ENCODE measurements around the gene AGBL5. TPM values are rescaled to one million over a fixed set of nuclear protein-coding genes. Genes with fewer than 3 reads are reported as not detected.

The AGBL5 gene
- total RNA-seq, 1 experiment from 2014 or later: 46.7 TPM

DNA sequence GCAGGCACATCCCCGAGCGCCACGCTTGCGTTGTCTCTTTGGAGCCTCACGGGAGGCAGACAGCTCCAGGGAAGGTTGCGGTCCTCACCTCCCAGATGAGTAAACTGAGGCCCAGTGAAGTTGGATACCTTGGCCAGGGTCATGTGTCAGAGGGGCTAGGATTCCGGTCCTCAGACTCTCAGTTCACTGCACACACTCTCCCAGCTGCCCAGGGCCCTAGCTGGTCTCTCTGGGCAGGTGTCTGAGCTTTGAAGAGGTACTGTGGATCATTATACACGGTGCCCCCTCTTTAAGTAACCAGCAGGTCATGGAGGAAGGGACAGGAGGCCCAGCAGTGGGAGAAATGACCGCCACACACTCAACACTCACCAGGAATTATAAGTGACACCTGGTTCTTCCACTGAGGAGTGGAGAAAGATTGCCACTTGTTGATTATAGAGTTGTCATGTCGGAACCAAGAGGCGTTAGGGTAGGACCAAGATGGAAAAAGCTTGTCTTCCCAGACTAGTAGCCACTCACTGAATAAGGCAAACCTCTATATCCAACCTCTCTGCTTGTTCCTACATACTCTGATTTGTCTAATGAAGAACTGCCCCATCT lies 18.1 kb upstream of the AGBL5 start:
- no peak for DNase-seq
- H3K4me3 ChIP-seq (ENCODE audit: insufficient read depth, low read depth, low read length): peak overlapping the region; percentile 96

DNA sequence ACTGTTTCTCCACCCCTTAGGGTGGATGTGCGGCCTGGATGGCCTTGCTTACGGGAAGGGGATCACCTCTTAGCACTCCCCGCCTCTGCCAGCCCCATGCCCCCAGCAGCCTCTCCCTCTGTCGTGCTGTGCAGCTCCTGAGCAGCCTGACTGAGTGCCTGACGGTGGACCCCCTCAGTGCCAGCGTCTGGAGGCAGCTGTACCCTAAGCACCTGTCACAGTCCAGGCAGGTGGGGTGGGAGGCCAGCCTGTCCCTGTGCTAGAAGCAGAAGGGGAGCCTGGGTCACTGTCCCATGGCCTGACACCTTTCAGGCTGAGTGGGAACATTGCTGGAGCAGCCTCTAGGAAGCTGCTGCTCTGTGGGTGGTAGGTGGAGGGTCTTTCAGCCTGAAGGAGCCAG lies 13.5 kb upstream of the AGBL5 start:
- H3K27me3 ChIP-seq (ENCODE audit: control insufficient read depth, insufficient read depth, low read length): no peaks in the 10 kb centered on the region
- H3K4me3 ChIP-seq (ENCODE audit: insufficient read depth, low read depth, low read length): no peak overlapping the region
- peaks cover 62% of the 10 kb centered on the region for H3K36me3 ChIP-seq (replicated peaks; ENCODE audit: control insufficient read depth, insufficient read depth, low read length)
- DNase-seq: no peak

More for the DNA sequence above, 18.1 kb upstream of the AGBL5 start:
- no peaks in the 10 kb centered on the region for H3K27me3 ChIP-seq (ENCODE audit: control insufficient read depth, insufficient read depth, low read length)
- H3K36me3 ChIP-seq (replicated peaks; ENCODE audit: control insufficient read depth, insufficient read depth, low read length): peaks cover 33% of the 10 kb centered on the region

DNA sequence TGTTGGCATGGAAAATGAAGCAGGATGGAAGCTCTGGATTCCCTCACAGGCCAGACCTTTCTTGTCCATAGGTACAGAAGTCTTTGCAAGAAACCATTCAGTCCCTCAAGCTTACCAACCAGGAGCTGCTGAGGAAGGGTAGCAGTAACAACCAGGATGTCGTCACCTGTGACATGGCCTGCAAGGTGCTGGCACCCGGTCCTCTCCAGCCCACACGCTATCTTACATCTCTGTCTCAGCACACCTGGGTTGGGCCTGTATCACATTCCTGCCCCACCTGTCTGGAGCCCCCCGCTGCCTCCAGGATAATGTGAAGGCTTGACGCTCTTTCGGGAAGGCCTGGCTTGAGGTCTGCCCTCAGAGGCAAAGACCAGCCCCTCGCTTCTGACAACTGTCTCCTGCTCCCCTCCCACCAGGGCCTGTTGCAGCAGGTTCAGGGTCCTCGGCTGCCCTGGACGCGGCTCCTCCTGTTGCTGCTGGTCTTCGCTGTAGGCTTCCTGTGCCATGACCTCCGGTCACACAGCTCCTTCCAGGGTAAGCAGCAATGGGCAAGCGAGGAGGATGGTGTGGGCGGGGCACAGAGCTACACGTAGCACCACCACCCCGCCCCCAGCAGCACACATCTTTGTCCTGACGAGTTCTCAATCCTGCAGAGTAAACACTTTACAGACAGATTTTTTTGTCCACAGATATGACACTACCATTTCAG lies 12.7 kb upstream of the AGBL5 start:
- Histone ChIP-seq H3K4me3 (ENCODE audit: insufficient read depth, low read depth, low read length) (no peak overlapping the region), H3K27me3 (ENCODE audit: control insufficient read depth, insufficient read depth, low read length) (no peaks in the 10 kb centered on the region), H3K36me3 (replicated peaks; ENCODE audit: control insufficient read depth, insufficient read depth, low read length) (peaks cover 62% of the 10 kb centered on the region)
- DNase-seq: no peak

DNA sequence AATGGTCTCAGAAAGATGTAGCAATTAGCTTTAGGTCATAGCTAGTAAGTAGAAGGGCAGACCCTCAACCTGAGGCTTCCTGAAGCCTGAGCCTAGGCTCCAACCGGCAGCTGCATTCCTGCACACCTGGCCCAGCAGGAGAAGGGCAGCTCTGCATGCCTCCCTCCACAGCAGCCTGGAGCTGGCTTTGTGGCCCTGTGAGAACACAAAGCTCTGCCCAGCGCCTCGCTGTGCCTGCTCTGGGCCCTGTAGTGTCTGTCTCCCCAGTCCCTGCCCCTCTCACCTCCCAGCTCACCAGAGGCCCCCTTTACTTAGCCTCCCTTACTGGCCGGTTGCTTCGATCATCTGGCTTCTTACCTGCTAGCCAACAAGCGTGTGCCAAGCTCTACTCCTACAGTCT lies 12.0 kb upstream of the AGBL5 start:
- DNase-seq: no peak
- Histone ChIP-seq H3K36me3 (replicated peaks; ENCODE audit: control insufficient read depth, insufficient read depth, low read length) (peaks cover 62% of the 10 kb centered on the region), H3K27me3 (ENCODE audit: control insufficient read depth, insufficient read depth, low read length) (no peaks in the 10 kb centered on the region), H3K4me3 (ENCODE audit: insufficient read depth, low read depth, low read length) (no peak overlapping the region)

DNA sequence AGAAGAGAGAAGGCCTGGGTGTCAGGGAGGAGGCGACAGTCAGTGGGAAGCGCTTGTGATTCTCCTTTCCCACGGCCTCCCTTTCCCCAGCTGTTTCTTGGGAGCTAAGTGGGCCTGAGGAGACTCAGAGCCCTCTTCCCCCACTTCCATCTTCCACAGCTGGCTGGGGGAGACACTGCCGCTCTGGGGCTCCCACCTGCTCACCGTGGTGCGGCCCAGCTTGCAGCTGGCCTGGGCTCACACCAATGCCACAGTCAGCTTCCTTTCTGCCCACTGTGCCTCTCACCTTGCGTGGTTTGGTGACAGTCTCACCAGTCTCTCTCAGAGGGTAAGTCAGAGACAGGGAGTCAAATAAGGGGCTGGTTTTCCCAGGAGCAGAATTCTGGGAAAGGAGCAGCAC lies 11.6 kb upstream of the AGBL5 start:
- no peak overlapping the region for H3K4me3 ChIP-seq (ENCODE audit: insufficient read depth, low read depth, low read length)
- no peak for DNase-seq
- H3K36me3 ChIP-seq (replicated peaks; ENCODE audit: control insufficient read depth, insufficient read depth, low read length): peaks cover 61% of the 10 kb centered on the region
- no peaks in the 10 kb centered on the region for H3K27me3 ChIP-seq (ENCODE audit: control insufficient read depth, insufficient read depth, low read length)

DNA sequence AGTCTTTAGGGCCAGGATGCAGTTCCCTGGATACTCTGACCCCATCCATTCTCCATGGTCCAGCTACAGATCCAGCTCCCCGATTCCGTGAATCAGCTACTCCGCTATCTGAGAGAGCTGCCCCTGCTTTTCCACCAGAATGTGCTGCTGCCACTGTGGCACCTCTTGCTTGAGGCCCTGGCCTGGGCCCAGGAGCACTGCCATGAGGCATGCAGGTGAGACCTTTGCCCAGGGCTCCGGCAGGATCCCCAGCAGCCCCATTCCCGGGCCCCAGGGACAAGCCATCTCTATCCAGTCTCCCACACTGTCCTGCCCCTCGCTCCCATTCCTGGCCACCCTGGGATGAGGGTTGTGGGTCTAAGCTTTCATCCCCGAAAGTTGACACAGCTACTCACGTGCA lies 11.2 kb upstream of the AGBL5 start:
- H3K4me3 ChIP-seq (ENCODE audit: insufficient read depth, low read depth, low read length): no peak overlapping the region
- no peak for DNase-seq
- no peaks in the 10 kb centered on the region for H3K27me3 ChIP-seq (ENCODE audit: control insufficient read depth, insufficient read depth, low read length)
- H3K36me3 ChIP-seq (replicated peaks; ENCODE audit: control insufficient read depth, insufficient read depth, low read length): peaks cover 57% of the 10 kb centered on the region

DNA sequence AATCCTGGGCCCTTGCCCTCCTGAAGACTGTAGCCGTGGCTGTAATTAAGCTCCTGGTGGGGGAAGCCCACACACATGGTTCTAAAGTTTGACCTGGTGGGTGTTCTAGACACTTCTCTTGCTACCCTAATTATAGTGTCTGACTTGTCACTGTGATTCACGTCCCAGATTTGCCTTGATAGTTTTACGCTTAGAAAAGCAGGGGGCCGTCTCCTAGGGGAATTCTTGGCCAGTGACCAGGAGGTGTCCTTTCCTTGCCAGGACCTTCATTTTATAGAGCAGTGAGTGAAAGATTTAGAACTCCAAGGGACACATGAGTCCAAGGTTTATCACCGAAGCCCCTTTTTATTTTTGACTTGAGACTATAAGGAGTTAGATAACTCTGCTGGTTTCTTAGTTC lies 9.7 kb upstream of the AGBL5 start:
- Histone ChIP-seq H3K36me3 (replicated peaks; ENCODE audit: control insufficient read depth, insufficient read depth, low read length) (peaks cover 45% of the 10 kb centered on the region), H3K27me3 (ENCODE audit: control insufficient read depth, insufficient read depth, low read length) (no peaks in the 10 kb centered on the region), H3K4me3 (ENCODE audit: insufficient read depth, low read depth, low read length) (no peak overlapping the region)
- no peak for DNase-seq

DNA sequence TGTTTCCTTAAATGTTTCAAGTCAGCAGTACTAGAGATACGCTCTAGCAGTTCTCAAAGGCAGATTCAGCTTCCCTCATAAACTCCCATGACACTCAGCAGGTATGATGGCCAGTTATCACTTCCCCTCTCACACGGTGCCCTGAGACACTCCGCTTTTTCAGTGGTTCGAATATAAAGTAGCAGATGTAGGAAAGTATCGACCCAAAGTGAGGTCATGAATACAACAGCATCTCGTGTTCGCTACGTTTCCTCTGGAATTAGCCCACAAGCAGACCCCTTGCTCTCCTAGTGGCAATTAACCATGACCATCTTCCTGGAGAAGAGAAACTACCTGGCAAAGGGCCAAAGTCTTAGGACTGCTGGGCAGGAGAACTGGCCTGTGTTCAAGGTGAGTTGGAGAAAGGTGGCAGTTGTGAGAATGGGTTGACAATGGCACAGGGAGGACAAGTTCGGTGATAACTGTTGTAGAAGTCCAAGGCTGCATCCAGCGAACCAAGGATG lies 9.3 kb upstream of the AGBL5 start:
- H3K36me3 ChIP-seq (replicated peaks; ENCODE audit: control insufficient read depth, insufficient read depth, low read length): peaks cover 40% of the 10 kb centered on the region
- no peak overlapping the region for H3K4me3 ChIP-seq (ENCODE audit: insufficient read depth, low read depth, low read length)
- DNase-seq: no peak
- no peaks in the 10 kb centered on the region for H3K27me3 ChIP-seq (ENCODE audit: control insufficient read depth, insufficient read depth, low read length)

DNA sequence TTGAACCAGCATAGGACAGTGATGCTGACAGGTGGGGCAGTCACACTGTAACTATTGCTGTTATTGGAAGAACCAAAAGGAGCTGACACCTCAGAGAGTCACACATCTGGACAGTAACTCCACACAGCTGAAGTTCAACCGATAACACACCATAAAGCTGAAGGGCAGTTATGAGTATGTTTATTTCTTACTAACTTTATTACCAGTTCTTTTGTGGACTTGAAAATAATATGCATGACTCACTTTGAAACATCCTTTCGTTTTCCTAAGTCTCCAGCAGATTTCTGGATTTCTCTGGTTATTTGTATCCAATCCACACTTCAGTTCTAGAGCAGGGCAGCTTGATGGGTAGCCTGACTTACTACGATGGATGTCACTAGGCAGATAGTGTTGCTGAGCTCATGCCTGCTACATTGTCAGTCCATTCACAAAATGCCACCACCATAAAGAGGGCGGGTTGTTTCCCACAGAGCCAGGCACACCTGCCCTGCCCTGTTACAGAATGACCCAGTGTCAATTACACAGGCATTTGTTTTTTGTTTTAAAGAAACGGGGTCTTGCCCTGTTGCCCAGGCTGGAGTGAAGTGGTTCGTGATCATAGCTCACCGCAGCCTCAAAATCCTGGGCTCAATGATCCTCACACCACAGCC lies 8.4 kb upstream of the AGBL5 start:
- no peak for DNase-seq
- no peaks in the 10 kb centered on the region for H3K27me3 ChIP-seq (ENCODE audit: control insufficient read depth, insufficient read depth, low read length)
- peaks cover 31% of the 10 kb centered on the region for H3K36me3 ChIP-seq (replicated peaks; ENCODE audit: control insufficient read depth, insufficient read depth, low read length)
- H3K4me3 ChIP-seq (ENCODE audit: insufficient read depth, low read depth, low read length): no peak overlapping the region

DNA sequence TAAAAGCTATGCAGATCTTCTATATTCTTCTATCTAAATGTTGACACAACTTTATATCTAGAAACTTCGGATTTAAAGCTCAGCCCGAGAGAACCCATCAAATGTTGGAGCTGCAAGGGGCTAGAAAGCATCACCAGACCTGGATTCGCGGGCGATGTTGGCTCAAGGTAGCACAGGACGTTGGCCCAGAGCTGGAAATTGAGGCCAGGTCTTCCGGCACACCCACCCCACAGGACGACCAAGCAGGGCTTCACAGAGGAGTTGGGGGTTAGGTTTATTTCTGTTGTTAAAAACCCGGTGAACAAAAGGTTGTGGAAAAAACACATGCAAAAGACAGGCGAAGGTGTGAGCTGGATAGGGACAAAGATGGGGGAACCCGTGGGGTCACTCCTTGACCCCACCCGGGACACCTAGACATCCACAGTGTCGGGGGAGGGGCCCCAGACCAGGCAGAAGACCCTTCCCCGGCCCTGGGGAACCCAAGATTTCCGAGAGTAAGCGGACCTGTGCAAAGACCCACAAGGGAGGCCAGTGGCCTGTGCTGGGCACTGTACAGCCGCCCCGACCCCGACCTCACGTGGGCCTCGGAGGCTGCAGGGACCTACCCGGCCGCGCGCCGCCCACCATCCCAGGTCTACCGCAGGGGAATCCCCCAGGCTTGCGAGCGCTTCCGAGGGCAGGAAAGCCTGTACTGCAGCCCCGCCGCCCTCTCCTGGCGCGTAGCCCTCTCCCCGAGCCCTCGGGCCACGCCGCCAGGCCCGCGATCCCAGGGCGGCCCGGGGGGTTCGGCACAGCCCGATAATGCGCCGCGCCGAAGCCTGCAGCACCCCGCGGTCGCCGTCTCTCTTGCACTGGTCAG lies 1.8 kb upstream of the AGBL5 start:
- H3K4me3 ChIP-seq (ENCODE audit: insufficient read depth, low read depth, low read length): peak overlapping the region; percentile 91
- peaks cover 4% of the 10 kb centered on the region for H3K36me3 ChIP-seq (replicated peaks; ENCODE audit: control insufficient read depth, insufficient read depth, low read length)
- H3K27me3 ChIP-seq (ENCODE audit: control insufficient read depth, insufficient read depth, low read length): no peaks in the 10 kb centered on the region
- peak; percentile 90 for DNase-seq

DNA sequence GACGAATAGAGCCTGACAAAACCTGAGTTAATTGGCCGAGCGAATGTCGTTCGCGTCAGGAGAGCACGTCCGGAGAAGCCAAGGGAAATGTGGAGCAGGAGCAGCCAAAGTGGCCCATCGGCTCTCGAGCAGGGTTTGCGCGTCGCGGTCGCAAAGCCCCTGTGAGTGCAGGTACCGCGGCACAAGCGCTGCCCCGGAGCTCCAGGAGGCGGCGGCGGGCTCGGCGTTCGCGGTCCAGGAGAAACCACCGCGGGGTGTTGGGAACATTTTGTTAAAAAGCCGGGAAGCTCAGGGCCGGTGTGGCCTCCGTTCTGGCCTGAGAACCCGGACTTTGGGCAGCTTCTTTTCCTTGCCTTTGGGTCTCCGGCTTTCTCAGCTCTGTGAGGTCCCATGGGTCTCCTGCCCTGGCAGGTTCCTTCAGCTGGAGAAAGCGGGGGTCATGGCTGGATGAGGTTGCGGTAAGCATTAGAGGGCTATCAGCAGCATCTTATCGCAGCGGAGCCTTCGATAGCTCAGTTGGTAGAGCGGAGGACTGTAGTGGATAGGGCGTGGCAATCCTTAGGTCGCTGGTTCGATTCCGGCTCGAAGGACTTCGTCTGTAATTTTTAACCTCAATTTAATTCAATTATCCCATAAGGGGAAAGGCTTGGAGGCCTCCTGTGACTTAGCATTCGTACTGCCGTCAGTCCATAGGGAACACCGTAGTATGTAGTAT lies 1.0 kb upstream of the AGBL5 start:
- Histone ChIP-seq H3K27me3 (ENCODE audit: control insufficient read depth, insufficient read depth, low read length) (no peaks in the 10 kb centered on the region), H3K4me3 (ENCODE audit: insufficient read depth, low read depth, low read length) (peak overlapping the region; percentile 91), H3K36me3 (replicated peaks; ENCODE audit: control insufficient read depth, insufficient read depth, low read length) (peaks cover 9% of the 10 kb centered on the region)
- peak; percentile 92 for DNase-seq

DNA sequence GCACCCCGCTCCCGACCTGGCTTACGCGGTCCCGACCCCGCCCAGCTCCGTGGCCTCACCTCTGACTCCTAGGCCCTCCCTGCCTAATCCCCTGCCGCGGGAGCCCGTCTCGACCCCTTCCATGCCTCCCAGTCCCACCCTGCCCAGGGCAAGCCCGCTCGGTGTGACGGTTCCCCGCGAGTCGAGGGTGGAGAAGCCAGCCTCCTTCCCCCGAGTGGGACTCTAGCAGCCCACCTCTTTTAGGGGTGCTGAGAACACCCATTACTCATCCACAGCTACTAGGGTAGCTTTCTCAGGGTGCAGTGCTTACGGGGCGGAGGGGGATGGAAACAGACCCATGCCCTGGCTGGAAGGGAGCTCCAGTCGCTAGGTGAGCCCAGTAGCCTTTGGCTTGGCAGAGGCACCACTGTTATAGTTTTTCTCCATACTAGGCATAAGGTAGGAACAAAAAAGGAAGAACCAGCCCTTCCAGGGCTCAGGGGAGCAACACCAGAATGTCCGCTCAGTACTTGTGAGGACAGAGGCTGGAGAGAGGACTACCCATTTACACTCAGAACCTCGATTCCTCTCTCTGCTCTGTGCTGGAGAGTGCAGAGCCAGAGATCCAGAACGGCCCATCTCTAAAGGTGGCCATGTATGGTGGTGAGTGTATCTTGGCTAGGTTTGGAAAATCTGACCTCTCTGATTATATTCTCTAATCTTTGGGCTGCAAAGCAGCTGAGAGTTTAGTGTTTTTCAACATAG lies 606 bp downstream of the AGBL5 start:
- no peaks in the 10 kb centered on the region for H3K27me3 ChIP-seq (ENCODE audit: control insufficient read depth, insufficient read depth, low read length)
- peak overlapping the region; percentile 91 for H3K4me3 ChIP-seq (ENCODE audit: insufficient read depth, low read depth, low read length)
- peaks cover 16% of the 10 kb centered on the region for H3K36me3 ChIP-seq (replicated peaks; ENCODE audit: control insufficient read depth, insufficient read depth, low read length)
- DNase-seq: peak; percentile 81

DNA sequence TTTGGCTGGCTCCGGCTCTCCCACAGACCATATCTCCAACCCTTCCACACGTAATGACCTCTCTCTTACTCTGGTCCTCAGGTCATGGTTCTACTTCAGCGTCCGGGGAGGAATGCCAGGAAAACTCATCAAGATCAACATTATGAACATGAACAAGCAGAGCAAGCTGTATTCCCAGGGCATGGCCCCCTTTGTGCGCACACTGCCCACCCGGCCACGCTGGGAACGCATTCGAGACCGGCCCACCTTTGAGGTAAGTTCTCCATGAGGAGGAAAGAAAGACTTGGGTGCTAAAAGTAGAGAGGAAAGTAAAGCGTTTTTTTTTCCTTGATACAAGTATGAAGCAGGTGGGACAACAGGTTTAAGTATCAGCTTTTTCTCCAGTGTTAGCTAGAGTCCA lies 1.9 kb downstream of the AGBL5 start:
- Histone ChIP-seq H3K4me3 (ENCODE audit: insufficient read depth, low read depth, low read length) (no peak overlapping the region), H3K27me3 (ENCODE audit: control insufficient read depth, insufficient read depth, low read length) (no peaks in the 10 kb centered on the region), H3K36me3 (replicated peaks; ENCODE audit: control insufficient read depth, insufficient read depth, low read length) (peaks cover 17% of the 10 kb centered on the region)
- DNase-seq: no peak
